A549 (cell line): ENCODE results near the gene MYO1D.

Source experiments
- CBX2 ChIP-seq: fragments of 200-600 bp; sonication (generic); IDR thresholded peaks from 2 replicates; pipeline ENCODE4 v1.6.1; 2016; ENCODE audit warnings: low read depth, mild to moderate bottlenecking, borderline replicate concordance
- EP300 ChIP-seq, 2 experiments: fragments of >200 bp; sonication (Bioruptor Twin); formaldehyde crosslinking; IDR thresholded peaks; 2 replicates in 1 of 2; 3 replicates in 1 of 2; pipeline ENCODE4 v1.6.1; 2016 to 2017
- JUN ChIP-seq, 2 experiments: fragments of >200 bp; sonication (Bioruptor Twin); formaldehyde crosslinking; IDR thresholded peaks; 2 replicates in 1 of 2; 3 replicates in 1 of 2; pipeline ENCODE4 v1.6.1; 2016 to 2017
- POLR2A ChIP-seq: IDR thresholded peaks from 2 replicates; pipeline ENCODE4 v1.6.1; 2012; ENCODE audit warnings: mild to moderate bottlenecking, low read length
- RAD21 ChIP-seq, 2 experiments: fragments of >200 bp in 1 of 2; sonication (Bioruptor Twin) in 1 of 2; formaldehyde crosslinking in 1 of 2; IDR thresholded peaks in 1 of 2; conservative IDR thresholded peaks in 1 of 2; 2 replicates in 1 of 2; 3 replicates in 1 of 2; pipeline ENCODE4 v1.6.1; 2012 to 2018; ENCODE audit warnings: inconsistent platforms in 1 of 2
- RFX5 ChIP-seq: fragments of 450-650 bp; IDR thresholded peaks from 2 replicates; pipeline ENCODE4 v1.7.1; 2014; ENCODE audit warnings: antibody characterized with exemption, mild to moderate bottlenecking, moderate library complexity
- TF ChIP-seq, protein P1 (sequence below): fragments of >200 bp; sonication (Bioruptor Twin); formaldehyde crosslinking; IDR thresholded peaks from 3 replicates; pipeline ENCODE4 v1.5.1; 2016
- TF ChIP-seq, protein P2 (sequence below): fragments of 200-600 bp; sonication (generic); IDR thresholded peaks from 2 replicates; pipeline ENCODE4 v1.6.1; 2016; ENCODE audit warnings: antibody characterized with exemption, mild to moderate bottlenecking, moderate library complexity

DNA sequence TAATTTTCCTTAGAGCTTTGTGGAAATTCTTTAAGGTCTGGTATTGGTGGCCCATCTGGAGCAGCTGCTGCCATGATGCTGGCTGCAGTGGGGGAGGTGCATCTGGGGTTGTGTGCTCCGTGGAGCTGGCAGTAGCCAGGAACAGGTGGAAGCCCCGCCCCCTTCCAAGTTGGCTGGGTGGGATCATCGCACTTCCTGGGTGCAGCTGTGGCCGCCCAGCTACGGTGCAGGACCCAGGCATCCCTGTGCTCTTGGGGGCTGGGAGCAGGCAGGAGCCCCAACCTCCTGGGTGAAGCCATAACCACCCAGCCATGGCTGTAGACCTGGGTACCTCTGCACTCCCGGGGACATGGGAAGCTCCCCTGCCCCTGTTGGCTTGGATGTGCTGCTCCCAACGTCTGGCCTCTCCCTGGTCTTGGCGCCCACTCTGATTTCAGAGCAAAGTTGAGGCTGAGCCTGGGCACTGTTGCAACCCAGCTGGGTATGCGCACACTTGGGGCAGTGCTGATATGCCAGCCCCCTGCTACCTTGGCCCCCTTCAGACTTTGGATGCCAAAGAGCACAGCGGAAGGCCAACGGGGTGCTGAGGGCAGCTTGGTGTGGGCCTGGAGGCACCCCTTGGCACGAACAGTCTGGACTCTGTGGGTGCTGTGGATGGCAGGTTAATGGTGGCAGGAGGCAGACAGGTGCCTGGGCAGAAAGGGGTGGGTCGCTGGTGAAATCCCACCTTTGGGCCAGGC is 145.2 kb downstream of the MYO1D start:
- TF ChIP-seq, protein P1, sequence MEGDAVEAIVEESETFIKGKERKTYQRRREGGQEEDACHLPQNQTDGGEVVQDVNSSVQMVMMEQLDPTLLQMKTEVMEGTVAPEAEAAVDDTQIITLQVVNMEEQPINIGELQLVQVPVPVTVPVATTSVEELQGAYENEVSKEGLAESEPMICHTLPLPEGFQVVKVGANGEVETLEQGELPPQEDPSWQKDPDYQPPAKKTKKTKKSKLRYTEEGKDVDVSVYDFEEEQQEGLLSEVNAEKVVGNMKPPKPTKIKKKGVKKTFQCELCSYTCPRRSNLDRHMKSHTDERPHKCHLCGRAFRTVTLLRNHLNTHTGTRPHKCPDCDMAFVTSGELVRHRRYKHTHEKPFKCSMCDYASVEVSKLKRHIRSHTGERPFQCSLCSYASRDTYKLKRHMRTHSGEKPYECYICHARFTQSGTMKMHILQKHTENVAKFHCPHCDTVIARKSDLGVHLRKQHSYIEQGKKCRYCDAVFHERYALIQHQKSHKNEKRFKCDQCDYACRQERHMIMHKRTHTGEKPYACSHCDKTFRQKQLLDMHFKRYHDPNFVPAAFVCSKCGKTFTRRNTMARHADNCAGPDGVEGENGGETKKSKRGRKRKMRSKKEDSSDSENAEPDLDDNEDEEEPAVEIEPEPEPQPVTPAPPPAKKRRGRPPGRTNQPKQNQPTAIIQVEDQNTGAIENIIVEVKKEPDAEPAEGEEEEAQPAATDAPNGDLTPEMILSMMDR: no peak
- TF ChIP-seq EP300 (IDR thresholded peaks at IDR 0.05) (no peak), RAD21 (conservative IDR thresholded peaks at IDR 0.05 in 1 of 2, IDR thresholded peaks at IDR 0.05 in 1 of 2) (no peak), JUN (IDR thresholded peaks at IDR 0.05) (no peak), POLR2A (no peak), RFX5 (no peak), CBX2 (no peak)
- TF ChIP-seq, protein P2, sequence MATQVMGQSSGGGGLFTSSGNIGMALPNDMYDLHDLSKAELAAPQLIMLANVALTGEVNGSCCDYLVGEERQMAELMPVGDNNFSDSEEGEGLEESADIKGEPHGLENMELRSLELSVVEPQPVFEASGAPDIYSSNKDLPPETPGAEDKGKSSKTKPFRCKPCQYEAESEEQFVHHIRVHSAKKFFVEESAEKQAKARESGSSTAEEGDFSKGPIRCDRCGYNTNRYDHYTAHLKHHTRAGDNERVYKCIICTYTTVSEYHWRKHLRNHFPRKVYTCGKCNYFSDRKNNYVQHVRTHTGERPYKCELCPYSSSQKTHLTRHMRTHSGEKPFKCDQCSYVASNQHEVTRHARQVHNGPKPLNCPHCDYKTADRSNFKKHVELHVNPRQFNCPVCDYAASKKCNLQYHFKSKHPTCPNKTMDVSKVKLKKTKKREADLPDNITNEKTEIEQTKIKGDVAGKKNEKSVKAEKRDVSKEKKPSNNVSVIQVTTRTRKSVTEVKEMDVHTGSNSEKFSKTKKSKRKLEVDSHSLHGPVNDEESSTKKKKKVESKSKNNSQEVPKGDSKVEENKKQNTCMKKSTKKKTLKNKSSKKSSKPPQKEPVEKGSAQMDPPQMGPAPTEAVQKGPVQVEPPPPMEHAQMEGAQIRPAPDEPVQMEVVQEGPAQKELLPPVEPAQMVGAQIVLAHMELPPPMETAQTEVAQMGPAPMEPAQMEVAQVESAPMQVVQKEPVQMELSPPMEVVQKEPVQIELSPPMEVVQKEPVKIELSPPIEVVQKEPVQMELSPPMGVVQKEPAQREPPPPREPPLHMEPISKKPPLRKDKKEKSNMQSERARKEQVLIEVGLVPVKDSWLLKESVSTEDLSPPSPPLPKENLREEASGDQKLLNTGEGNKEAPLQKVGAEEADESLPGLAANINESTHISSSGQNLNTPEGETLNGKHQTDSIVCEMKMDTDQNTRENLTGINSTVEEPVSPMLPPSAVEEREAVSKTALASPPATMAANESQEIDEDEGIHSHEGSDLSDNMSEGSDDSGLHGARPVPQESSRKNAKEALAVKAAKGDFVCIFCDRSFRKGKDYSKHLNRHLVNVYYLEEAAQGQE: no peak
